Adipose tissue (tissue), 3 donors: ENCODE data around the gene HIC1. TPM values are rescaled to one million over a fixed set of nuclear protein-coding genes. Genes with fewer than 3 reads are reported as not detected.

Source experiments
- H3K27ac ChIP-seq: one replicate; pipeline ENCODE4 v1.5.1; 2013; ENCODE audit warnings: low read depth, low read length
- WGBS, 3 donors: extraction: QIAGEN DNeasy Blood & Tissue Kit; methylation state at CpG; one replicate each; pipeline ENCODE4 v1.1.7; 2013; 5-methylcytosine and 5-hydroxymethylcytosine counted together
- polyA plus RNA-seq, 3 donors: library from polyadenylated mRNA; stranded (reverse); fragments of 200-250 nt; gene quantifications; one replicate each; pipeline ENCODE4 v1.2.3, GENCODE V29; 2013
- donor health status: healthy with polysubstance abuse.
- donor health status: Bipolar disorder and iron deficiency.
- donor health status: healthy.

HIC1 gene
- polyA plus RNA-seq, 3 donors: 1.6 to 23.3 (median 19.7) TPM

DNA sequence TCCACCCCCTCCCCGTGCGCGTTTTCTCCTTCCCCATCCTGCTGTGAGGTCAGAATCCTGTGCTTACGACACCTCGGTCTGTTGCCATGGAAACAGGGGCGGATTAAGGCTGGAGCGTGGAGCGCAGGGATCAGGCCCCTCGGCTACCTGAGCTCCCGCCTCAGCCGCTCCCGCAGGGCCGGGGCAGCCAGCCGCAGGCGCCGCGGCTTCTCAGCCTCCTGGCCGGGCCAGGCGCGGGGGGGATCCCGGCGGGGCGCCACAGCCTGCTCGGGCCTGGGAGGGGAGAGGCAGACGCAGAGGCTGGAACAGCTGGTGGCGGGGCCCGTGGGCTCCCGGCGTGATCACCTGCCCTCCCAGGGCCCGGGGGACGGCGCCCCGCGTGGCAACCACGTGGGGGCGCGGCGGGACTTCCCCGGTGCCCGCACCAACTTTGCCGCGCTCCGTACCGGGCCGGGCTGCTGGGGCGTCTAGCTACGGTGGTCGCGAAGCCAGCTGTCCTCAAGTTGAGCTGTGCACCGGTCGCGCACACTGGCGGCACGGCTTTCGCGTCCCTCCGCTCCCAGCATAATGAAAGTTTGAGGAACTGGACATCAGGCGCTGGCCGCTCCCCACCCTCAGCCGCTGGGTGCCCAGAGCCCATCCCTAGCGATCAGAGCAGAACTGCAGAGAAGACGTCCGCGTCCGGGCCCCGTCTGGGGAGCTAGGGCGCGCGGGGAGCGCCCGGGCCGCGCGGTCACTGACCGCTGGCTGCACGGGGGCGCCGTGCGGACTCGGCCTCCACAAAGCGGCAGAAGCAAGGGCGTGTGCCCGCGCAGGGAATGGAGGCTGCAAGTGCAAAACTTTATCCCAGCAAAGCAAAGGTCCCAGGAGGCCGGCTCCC, 31.0 kb upstream of the HIC1 start:
- 1 to 2% (median 2%) methylated on average over 58 to 85 of the region's 85 CpGs for WGBS, 3 donors
- no peak overlapping the region for H3K27ac ChIP-seq

DNA sequence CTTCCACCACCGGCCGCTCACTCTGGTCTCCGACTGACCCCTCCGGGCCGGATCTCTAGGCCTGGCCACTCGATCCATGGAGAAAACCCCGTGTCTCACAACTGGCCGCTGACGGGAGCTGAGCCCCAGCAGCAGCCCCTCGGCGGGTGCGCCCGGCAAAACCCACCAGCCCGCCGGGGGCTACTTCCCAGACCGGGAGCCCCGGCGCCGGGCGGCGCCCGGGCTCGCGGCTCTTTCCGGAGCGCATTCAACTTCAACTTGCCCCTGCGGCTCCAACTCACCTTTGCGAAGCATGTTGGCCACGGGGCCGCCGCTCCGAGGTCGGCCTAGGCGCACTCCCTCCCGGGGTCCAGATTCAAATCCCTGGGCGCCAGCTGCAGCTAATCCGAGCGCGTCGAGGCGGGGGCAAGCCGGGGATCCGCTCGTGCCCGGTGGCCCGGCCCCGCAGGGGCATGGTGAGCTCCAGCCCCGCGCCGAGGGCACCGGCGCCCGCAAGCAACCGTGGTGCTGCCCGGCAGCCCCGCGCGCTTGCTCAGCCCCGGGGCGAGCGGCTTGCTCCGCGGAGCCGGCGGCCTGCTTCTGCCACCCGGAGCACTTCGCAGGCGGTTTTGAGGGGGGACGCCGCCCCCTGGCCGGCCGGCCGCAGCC, 30.2 kb upstream of the HIC1 start:
- WGBS, 3 donors: 0 to 1% (median 1%) methylated on average over 63 to 73 of the region's 73 CpGs
- no peak overlapping the region for H3K27ac ChIP-seq

DNA sequence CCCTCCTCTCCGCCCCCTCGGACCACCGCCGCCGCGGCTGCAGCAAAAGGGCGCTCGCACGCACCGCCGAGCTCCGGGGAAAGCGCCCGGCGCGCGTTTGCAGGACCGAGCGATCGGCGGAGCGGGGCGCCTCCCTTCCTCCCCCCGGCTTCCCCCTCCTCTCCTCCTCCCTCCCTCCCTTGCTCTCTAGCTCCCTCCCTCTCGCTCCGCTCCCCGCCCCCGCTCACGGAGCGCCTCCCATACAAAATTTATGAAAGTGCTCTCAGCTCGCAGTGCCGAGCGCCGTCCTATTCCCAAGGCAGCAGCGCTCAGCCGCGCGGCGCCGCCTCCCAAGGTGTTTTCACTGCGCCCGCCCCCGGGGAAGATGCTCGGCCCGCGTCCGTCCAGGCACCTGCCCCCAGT, 29.7 kb upstream of the HIC1 start, which contains the start of gene RTN4RL1:
Gene RTN4RL1 (minus strand): TSS at position 115 of the 402 bp plus-strand sequence. CDS start 469 bp downstream, outside the sequence.
- no peak within 1 kb of the TSS for H3K27ac ChIP-seq
- WGBS, 3 donors: 0 to 1% (median 1%) methylated on average over 27 to 47 of the region's 47 CpGs

DNA sequence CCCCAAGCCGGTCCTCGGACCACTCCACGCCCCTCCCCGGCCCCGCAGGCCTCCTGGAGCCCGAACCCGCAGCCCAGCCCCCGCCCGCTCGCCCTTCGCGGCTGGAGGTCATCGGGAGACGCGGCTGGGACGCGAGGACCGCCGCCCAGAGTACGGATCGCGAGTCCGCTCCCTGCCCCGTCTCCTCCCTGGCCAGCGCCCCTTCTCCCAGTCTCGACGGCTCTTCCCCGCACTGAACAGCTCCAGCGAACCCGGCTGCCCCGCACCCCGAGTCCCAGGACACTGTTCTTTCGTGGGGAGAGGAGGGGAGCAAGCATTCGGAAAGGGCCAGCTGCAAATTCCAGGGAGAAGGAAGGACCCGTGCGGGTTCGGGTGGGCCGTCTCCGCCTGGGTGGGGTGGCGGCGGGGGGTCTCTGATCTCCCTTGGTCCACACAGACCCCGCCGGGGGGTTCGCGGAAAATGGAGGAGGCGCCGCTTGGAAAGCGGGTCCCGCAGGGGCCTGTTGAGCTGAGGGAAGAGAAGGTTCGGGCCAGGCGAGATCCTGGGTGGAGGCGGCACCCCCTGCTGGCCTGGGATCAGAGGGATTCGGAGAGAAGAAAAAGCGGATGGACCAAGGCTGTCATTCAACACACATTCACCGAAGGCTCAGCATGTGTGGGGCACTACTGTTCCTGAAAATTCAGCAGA, 29.1 kb upstream of the HIC1 start:
- WGBS, 3 donors: 1% methylated on average over 42 to 55 of the region's 55 CpGs
- no peak overlapping the region for H3K27ac ChIP-seq

DNA sequence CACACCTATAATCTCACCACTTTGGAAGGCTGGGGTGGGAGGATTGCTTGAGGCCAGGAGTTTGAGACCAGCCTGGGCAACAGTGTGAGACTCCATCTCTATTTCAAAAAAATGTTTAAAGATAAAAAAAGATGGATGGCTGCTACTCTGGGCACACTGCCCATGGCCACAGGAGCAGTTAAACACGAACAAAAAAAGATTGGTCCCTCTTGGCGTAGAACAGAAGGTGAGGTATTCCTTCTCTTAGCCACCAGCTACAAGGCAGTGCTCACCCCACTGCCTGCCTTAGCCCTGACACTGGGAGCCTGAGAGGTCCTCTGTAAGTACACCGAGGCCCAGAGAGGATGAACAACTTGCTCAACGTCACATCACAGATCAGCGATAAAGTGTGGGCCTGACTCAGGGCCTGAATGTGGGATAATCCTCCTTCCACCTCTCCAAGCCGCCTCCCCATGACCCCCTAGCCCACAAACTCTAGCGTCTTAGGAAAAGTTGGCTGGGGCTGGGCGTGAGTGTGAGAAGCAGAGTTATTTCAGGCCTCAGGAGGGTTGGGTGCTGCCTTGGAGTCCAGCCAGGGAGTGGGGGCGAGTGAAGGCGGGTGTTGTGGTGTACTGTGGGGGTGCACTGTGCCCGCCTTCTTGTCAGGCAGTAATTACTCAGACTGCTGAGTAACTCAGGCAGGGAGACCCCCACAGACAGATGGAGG, 27.2 kb upstream of the HIC1 start:
- H3K27ac ChIP-seq: no peak overlapping the region
- WGBS, 3 donors: 56 to 68% (median 68%) methylated on average over 11 of the region's 11 CpGs

DNA sequence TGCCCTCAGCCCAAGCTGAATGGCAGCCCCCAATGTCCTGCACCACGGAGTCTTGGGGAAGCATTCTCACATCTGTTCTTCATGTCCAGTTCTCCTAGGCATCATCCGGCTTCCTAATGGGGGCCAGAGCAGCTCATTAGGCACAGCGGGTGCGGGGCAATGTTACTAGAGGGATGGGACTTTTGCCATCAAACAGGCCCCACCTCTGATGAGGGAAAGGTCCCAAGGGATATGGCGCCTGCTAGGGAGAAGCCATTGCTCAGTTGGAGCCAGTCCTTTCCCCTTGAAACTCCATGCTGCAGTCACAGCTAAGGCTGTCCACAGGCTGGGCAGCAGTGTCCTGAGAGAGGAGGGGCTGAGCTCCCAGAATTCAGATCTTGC, 26.7 kb upstream of the HIC1 start:
- H3K27ac ChIP-seq: no peak overlapping the region
- 76 to 79% (median 78%) methylated on average over 5 of the region's 5 CpGs for WGBS, 3 donors

DNA sequence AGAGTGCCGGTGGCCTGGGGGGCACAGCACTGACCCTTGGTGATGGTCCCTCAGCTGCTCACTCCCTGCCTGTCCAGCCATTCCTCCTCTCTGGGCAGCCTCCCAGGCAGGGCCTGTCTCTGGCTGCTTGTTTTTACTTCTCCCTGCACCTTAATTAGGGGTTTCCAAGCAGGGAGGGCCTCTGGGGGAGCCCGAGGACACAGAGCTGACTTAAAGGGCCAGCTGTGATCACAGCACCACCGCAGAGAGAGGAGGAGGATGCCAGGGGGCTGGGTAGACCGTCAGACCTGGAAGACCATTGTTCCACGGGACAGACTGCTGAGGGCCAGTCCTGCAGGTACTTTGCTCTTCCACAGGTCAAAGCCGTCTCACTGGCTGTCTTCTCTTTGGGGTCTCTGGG, 26.2 kb upstream of the HIC1 start:
- H3K27ac ChIP-seq: no peak overlapping the region
- WGBS, 3 donors: 52 to 63% (median 53%) methylated on average over 6 of the region's 6 CpGs

DNA sequence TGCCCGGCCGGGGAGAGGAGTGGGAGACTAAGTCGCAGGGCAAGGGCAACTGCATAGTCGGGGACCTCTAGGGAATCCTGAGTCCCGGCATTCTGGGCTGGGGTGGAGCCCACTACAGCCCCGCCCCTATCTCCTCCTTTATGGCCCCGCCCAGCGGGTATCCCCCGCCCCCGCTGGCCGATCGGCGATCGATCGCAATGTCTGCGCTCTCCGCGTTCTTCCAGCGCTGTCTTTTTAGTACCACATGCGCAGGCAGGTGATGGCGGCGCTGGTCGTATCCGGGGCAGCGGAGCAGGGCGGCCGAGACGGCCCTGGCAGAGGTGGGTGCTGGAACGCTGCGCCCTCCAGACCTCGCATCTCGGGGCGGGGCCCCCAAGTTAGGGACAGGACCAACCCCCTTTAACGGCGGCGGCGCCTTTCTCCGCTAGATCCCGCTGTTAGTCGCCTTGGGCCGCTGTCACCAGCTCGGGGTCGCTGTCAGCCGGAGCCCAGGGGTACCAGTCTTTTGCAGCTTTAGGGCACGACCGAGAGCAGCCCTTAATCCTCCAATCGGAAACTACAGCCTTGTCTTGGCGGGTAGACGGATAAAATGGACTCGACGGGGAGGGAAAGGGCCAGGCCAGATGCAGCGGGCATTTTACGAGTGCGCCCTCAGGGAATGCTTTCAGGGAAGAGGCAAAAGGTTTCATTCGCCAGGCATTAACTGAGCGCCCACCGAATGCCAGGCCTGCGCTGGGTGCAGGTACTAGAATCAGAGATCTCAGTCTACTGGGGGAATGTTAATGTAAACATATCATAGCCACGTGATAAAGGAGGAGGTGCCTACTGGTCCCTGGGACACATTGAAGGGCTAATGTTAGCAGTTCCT, 24.8 kb upstream of the HIC1 start, which contains the start of gene DPH1:
Gene DPH1 (plus strand): TSS at position 243 of the 868 bp plus-strand sequence. CDS start 17 bp downstream, at position 260.
- 1% methylated on average over 56 to 59 of the region's 59 CpGs for WGBS, 3 donors
- H3K27ac ChIP-seq: no peak within 1 kb of the TSS

DNA sequence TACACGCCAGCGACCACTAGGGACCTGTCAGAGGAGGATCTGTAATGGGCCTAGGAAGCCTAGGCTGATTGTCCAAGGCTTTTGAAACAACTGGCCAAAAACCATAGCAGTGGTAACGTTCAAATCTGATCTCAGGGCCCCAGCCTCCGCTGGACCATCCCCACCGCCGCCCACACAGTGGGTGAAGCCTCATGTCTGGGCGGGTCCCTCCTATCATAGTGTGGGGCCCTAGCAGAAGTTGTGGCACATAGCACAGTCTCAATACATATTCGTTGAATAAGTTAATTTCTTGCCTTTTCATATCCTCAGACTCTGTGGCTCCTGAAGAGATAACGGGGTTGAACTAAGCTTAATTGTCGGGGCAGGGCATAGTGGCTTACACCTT, 24.1 kb upstream of the HIC1 start:
- 18 to 22% (median 19%) methylated on average over 10 of the region's 10 CpGs for WGBS, 3 donors
- no peak overlapping the region for H3K27ac ChIP-seq

DNA sequence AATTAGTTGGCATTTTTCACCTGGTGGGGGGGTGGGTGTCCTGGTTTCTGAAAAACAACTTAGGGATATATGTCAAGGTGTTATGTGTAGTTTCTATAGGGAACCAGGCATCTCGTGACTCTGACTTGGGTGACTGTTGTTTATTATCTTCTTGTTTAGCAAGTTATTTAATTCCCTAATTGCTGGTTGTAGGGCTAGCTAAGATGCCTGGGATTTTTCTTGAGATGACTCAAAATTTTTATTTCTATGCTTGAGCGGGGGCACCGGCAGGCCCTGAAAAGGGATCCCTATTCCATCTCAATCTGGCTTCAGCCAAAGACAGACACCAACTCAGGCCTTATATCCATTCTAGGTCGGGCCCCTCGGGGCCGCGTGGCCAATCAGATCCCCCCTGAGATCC, 21.8 kb upstream of the HIC1 start:
- H3K27ac ChIP-seq: no peak overlapping the region
- WGBS, 3 donors: 93 to 95% (median 93%) methylated on average over 7 of the region's 7 CpGs

DNA sequence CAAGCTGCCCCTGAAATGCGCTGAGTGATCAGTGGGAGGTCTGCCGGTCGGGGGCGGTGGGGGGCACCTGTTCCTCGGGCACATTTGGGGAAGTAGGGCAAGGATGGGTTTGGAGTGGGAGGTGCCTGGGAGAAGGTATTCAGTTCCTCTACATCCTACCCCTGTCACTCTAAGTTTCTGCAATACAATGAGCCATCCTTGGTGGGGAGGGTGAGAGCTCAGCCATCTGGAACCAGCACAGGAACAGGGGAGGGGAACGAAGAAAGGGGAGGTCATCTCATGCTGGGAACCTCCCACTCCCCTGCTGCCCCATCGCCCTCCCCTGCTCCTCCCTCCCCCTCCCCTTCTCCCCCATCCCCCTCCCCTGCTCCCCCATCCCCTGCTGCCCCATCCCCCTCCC, 20.7 kb upstream of the HIC1 start:
- WGBS, 3 donors: 68 to 75% (median 74%) methylated on average over 6 to 7 of the region's 7 CpGs
- H3K27ac ChIP-seq: peak overlapping the region; percentile 13

DNA sequence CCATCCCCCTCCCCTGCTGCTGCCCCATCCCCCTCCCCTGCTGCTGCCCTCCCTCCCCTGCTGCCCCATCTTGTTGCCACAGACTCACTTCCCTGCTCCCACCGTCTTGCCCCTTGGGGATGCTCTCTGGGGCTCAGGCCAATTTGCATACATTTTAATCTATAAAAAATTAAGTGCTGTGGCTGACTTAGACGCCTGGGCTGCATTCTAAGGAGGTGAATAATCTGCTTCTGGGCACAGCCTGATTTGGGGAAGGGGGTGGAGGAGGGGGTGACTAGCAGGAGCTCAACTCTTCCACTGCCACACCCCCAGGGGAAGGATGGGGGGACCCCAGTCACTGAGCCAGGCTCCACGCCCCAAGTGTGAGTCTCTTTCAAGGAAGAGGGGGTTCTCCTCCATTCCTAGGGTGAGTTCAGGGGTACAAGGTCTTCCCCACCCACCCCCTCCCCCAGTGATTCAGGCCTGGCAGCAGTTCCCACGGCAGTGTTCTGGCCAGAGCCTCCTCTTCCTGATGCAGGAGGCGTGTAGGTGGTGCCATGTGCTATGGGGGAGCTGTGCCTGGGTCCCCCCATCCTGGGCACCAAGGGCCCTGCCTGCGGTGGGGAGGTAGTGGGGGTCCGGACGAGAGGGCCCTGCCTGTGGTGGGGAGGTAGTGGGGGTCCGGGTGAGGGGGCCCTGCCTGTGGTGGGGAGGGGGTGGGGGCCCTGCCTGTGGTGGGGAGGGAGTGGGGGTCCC, 19.9 kb upstream of the HIC1 start:
- 59 to 72% (median 71%) methylated on average over 6 to 8 of the region's 9 CpGs for WGBS, 3 donors
- H3K27ac ChIP-seq: no peak overlapping the region

DNA sequence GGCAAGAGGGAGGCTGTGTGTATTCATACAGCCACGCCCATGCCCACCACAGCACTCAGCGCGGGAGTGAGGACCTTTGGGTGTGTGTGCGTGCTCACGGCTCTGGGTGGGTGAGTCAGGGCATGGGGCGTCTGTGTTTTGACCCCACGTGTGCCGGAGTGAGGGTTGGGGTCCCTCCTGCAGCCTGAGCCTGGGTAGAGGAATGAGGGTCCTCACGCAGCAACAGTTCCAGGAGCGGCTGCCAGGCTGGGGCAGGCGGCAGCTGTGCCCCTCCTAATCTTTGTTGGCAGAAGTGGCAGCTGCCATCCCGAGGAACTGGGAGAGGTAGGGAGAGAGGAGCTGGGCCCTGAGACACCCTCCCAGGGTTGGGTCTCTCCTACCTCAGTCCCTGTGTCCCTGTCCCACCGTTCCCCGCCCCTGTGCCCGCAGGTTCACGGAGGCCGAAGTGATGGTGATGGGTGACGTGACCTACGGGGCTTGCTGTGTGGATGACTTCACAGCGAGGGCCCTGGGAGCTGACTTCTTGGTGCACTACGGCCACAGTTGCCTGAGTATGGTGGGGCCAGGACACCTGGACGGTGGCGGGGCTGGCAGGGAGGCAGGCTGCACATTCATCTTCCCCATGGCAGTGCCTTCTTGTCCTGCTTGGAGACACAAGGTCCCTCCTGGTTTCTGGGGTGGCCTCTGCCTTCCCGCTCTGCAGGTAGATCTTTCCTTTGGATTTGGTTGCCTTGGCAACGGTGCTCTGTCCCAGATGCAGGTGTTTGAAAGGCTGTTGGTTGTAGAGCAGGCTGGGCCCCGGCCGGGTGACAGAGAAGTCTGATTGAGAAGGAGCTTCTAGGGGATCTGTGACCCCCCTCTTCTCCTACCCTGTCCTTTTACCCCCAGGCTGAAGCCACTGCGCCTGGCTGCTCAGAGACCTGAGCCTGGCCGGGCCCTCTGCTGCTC, 19.1 kb upstream of the HIC1 start:
- H3K27ac ChIP-seq: no peak overlapping the region
- 88 to 91% (median 91%) methylated on average over 29 of the region's 29 CpGs for WGBS, 3 donors

DNA sequence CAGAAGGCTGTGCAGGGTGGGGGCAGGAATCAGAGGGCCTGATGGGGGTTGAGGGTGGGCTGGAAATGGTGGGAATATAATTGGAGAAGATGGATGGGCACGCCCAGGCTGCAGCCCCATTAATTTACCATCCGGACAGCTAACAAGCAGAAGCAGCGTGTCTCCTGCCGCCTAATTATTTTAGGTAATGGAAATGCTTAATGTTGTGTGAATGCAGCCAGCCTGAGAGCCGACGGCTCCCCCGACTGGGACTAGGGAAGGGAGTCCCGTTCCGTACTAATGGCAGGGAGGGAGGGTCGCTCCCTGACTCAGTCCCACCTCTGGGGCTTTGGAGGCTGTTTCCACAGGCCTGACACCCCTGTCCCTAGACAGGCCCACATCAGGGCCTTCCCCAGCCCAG, 17.7 kb upstream of the HIC1 start:
- no peak overlapping the region for H3K27ac ChIP-seq
- WGBS, 3 donors: 90 to 94% (median 91%) methylated on average over 10 of the region's 10 CpGs

DNA sequence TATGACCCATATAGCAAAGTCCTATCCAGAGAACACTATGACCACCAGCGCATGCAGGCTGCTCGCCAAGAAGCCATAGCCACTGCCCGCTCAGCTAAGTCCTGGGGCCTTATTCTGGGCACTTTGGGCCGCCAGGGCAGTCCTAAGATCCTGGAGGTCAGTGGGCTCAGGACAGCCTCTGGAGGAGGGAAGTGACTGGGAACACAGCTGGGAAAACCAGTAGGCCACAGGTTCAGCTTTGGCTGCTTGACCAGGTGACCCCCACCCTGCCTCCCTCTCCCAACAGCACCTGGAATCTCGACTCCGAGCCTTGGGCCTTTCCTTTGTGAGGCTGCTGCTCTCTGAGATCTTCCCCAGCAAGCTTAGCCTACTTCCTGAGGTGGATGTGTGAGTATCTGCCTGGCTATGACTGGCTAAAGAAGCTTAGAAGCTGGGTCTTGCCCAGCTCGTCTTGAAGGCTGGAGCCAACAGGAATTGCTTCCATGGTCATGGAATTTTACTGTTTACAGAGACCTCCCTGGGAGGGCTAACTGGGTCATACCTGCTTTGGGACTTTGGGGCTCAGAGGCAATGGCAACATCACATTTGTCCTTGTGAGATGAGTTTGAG, 14.6 kb upstream of the HIC1 start:
- H3K27ac ChIP-seq: no peak overlapping the region
- WGBS, 3 donors: 84 to 95% (median 85%) methylated on average over 7 of the region's 7 CpGs
